G401 (cell line): ENCODE data around the gene METTL15. TPM values are rescaled to one million over a fixed set of nuclear protein-coding genes. Genes with fewer than 3 reads are reported as not detected.
"Not testable (repeated sequence)": the region's sequence is repeated elsewhere in the genome, so short reads cannot be mapped to it uniquely, and the experiment has no call there.

Source experiments
- DNase-seq: peaks from one replicate; pipeline ENCODE4 v3.0.0-alpha.2; 2015; ENCODE audit warnings: low spot score
- in situ Hi-C: cut with HindIII; loops from 2 replicates; pipeline ENCODE4 v1.10.0; 2016; ENCODE audit warnings: low sequenced_read_pairs, mixed read lengths
- total RNA-seq: library from RNA; depleted of rRNA; stranded (reverse); fragments of >200 nt; shearing (Covaris generic); gene quantifications from 2 replicates; pipeline ENCODE4 v1.2.3, GENCODE V29; 2014

METTL15 gene
- total RNA-seq, 1 experiment from 2014 or later = 30.4 TPM

GRCh38 chr11:28106353-28107043 lies 1.7 kb upstream of the METTL15 start:
- DNase-seq = no peak
- in situ Hi-C loops = no loop called here

GRCh38 chr11:28107191-28107749 lies 918 bp upstream of the METTL15 start:
- no peak for DNase-seq
- in situ Hi-C loops = no loop called here

- DNase-seq = no peak
- in situ Hi-C loops = no loop called here
Observed at GRCh38 chr11:28108958-28109357, 770 bp downstream of the METTL15 start.

- DNase-seq = peak; percentile 84
- in situ Hi-C loops = no loop called here
Observed at GRCh38 chr11:28110108-28110820, 2.1 kb downstream of the METTL15 start.

- in situ Hi-C loops = no loop called here
- DNase-seq = no peak
Observed at GRCh38 chr11:28110821-28111200, 2.6 kb downstream of the METTL15 start.

GRCh38 chr11:28114116-28114515 lies 5.9 kb downstream of the METTL15 start:
- DNase-seq = no peak
- in situ Hi-C loops = no loop called here

- no peak for DNase-seq
- in situ Hi-C loops = no loop called here
Observed at GRCh38 chr11:28114731-28115130, 6.5 kb downstream of the METTL15 start.

- DNase-seq = no peak
- in situ Hi-C loops = no loop called here
Observed at GRCh38 chr11:28117712-28118111, 9.5 kb downstream of the METTL15 start.

- in situ Hi-C loops = no loop called here
- DNase-seq = no peak
Observed at GRCh38 chr11:28123151-28123581, 15.0 kb downstream of the METTL15 start.

GRCh38 chr11:28132548-28132947 lies 24.4 kb downstream of the METTL15 start:
- in situ Hi-C loops = no loop called here
- no peak for DNase-seq

- DNase-seq = no peak
- in situ Hi-C loops = no loop called here
Observed at GRCh38 chr11:28133146-28133545, 25.0 kb downstream of the METTL15 start.

- DNase-seq, in situ Hi-C loops: not testable (repeated sequence)
Observed at GRCh38 chr11:28136157-28136556, 28.0 kb downstream of the METTL15 start.

GRCh38 chr11:28137366-28137765 lies 29.2 kb downstream of the METTL15 start:
- DNase-seq = no peak
- in situ Hi-C loops = no loop called here

GRCh38 chr11:28137832-28138231 lies 29.6 kb downstream of the METTL15 start:
- no peak for DNase-seq
- in situ Hi-C loops = no loop called here

GRCh38 chr11:28139841-28140415 lies 31.7 kb downstream of the METTL15 start:
- in situ Hi-C loops = no loop called here
- no peak for DNase-seq

GRCh38 chr11:28140689-28141455 lies 32.7 kb downstream of the METTL15 start:
- DNase-seq = no peak
- in situ Hi-C loops = no loop called here

- in situ Hi-C loops = no loop called here
- no peak for DNase-seq
Observed at GRCh38 chr11:28142724-28143123, 34.5 kb downstream of the METTL15 start.

- in situ Hi-C loops = no loop called here
- no peak for DNase-seq
Observed at GRCh38 chr11:28144808-28145207, 36.6 kb downstream of the METTL15 start.

GRCh38 chr11:28146123-28146751 lies 38.0 kb downstream of the METTL15 start:
- in situ Hi-C loops = no loop called here
- no peak for DNase-seq
